NCI-H345 (cell line): ENCODE data around the gene LTA4H.
"Not testable (repeated sequence)": the region's sequence is repeated elsewhere in the genome, so short reads cannot be mapped to it uniquely, and the experiment has no call there.

Experiments
- DNase-seq: peaks from one replicate; lab custom pipeline; 2025; lab: John Stamatoyannopoulos, UW

LTA4H gene

DNA sequence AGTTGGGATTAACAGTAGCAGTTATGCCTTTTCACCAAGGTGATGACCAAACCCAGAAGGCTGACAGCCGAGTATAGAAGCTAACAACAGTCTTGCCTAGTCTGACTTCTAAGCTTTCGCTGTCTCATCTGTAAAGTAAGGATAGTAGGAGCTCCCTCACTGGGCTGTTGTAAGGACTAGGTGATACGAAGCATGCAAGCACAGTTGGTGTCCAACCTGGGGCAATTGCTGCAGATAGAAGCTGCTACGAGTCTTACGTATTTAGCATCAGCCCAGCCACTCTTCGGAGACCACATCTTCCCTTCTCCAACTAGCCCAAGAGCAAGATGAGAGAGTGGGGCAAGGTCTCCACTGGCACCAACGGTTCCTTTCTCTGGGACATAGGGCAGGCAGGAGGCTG lies 45.3 kb downstream of the LTA4H start:
- DNase-seq: no peak

DNA sequence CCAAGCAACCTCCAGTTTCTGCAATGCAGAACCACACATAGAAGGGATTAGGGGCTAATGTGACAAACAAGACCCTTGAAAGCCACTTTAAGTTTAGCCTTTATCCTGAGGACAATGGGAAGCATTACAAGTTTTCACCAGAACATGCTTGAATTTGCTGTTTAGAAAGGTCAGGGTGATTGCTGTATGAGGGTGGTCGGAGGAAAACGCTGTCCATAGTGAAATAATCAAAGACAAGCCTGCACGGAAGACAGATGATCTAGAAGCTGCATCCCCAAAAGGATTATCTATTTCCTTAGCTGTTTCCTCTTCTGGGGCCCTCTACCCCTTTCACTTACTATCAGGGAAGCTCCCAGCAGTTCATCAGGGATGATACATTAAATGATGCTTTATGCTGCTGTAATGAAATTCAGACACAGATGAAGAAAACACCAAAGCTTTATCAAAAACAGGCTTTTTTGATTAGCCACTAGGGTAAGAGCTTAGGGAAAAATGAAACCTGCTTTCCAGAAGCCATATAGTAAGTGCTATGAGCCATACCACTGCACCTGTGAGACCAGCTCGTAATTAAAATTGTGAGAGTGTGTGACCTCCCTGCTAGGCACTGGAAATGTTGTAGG lies 45.8 kb downstream of the LTA4H start:
- DNase-seq: no peak

DNA sequence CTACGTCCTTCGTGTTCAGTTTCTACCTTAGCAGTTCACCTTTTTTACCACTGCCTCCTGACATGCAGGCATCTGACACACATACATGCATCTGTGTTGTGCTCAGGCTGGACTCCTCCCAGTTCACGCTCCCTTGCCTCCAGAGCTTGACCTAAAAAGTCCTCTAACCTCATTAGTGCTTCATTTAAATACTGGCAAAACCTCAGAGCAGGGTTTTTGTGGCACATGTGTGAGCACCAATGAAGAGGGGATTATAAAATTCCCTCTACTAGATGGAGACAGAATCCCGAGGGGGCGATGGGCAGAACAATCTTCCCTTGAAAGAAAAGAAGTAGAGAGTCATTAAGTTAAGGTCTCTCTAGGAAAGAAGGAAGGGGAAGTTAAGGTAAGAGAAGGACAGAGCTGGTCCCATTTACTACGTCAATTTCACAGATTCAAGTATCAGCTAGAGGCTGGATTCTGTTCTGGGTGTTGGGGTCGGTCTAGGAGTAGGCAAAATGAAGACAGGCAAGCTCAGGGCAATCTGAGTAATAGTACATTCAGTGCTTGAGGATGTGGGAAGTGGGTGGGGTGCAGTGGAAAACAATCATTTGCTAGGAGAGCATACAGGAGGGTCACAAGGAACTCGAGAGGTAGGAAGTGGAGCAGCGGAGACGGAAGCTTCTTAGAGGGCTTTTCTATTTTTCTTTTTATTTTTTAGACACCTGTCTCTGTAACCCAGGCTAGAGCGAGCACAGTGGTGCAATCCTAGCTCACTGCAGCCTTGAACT lies 46.7 kb downstream of the LTA4H start:
- no peak for DNase-seq

DNA sequence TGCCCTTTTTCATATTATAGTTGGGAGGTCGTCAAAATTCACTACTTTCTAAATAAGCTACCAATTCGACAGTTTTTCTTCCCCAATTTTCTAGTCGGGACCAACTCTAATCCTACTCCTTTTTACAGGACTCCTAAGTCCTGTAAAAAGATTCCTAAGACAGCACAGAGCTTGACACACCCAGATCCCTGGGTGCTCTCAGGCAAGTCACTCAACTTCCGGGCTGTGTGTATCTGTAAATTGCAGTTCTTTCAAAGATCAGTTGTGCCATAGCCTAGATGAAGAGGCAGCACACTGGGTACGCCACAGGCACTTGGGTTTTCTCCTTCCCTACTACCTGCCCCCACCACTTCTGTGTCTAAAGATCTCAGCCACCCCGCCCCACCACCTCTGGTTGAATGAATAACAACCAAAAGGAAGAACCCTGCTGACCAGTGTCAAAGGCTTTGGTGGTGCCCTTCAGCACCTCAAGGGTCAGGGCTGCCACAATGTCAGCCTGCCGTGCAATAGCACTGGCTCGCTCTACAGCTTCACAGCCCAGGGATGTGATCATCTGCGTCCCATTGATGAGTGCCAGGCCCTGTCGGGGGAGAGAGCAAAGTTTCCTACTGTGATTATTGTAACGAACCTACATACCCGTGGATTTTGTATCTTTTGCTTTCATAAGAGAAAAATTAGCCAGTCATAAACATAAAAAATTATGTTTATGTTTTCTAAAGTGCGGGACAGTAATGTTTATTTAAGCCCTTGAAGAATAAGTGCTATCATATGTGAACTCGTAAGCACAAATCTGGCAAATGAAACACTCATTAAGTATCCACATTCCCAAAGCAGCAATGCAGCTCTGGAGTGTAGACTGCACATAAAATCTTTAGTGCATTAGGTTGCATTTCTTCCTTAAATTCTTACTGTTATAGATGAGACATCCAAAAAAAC lies 48.5 kb downstream of the LTA4H start:
- no peak for DNase-seq

DNA sequence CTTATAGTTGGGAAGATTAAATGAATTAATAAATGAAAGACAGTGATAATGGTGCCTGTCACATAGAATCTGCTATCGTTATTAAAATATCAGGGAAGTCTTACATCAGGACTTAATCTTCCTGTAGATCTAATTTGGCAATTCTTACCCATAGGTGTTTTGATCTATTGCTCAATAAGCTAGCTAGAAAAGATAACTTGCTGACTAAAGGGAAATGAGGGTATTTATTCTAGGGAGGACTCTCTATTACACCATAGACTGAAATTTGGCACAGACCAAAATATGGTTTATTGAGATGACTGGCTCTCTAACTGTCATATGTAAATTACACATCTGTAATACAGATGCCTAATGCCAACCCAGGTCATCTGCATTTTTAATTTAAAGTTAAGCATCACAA lies 50.7 kb downstream of the LTA4H start:
- no peak for DNase-seq

DNA sequence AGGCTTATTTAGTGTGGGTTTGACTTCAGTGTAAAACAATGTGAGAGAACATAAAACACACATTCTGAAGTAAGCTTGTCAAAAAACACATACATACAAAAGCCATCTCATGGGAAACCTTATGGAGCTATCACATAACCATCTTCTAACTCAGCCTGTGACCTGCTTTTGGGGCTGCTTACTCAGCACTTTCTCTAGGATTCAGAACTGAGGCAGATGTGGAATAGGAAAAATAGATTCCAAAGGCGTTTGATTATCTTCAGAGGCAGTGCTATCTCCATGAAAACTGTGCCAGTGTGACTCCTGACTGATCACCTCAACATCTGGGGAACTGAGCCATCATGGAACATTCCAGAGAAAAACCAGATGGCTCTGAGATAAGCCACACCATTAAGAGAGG lies 52.8 kb downstream of the LTA4H start:
- no peak for DNase-seq

DNA sequence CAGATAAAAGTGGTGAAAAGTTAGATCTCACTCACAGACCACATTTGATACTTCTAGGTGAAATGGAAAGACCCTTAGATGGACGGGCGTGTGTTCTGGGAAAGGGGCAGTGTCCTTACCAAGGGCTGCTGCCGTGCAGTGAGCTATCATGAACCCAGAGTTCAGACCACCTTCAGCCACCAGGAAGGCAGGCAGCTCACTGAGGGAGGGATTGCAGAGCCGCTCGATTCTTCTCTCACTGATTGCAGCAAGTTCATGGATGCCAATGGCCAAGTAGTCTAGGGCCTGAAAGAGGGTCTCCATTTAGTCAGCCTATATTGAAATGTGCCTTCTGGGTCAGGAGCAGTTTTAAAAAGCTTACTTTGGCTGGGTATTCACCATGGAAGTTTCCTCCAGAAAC lies 55.0 kb downstream of the LTA4H start:
- no peak for DNase-seq

DNA sequence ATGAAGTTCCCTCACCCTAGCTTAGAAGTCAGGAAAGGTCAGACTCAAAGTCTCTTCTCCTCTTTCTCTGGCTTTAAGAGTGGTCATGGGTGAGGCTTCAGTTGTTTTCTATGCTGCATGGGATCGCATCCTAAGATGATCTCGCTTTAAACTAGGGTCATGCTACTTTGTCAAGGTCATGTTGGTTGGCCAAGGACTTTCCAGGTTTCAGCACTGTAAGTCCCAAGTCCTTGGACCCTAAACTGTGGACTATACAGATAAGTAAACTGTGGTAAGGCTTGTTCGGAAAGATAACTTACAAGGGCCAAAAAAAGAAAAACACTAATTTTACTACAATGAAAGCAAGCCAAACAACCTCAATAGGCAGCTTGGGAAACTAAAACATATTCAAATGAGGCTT lies 56.6 kb downstream of the LTA4H start:
- no peak for DNase-seq

DNA sequence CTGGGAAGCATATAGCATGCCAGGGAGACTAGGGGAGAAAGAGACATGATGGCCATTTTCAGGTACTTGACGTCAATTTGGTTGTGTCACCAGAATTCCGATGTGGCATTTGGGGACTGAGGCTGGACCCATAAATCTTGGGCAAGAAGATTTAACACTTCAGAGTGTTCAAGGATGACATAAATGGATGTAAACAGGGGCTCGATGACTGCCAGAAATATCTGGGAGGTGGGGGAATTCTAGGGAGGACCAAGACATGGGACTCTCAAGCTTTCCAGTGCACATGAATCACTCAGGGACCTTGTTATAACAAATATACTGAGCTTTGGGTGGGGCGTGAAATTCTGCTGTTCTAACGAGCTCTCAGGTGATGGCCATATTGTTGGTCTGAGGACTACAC lies 57.0 kb downstream of the LTA4H start:
- no peak for DNase-seq

DNA sequence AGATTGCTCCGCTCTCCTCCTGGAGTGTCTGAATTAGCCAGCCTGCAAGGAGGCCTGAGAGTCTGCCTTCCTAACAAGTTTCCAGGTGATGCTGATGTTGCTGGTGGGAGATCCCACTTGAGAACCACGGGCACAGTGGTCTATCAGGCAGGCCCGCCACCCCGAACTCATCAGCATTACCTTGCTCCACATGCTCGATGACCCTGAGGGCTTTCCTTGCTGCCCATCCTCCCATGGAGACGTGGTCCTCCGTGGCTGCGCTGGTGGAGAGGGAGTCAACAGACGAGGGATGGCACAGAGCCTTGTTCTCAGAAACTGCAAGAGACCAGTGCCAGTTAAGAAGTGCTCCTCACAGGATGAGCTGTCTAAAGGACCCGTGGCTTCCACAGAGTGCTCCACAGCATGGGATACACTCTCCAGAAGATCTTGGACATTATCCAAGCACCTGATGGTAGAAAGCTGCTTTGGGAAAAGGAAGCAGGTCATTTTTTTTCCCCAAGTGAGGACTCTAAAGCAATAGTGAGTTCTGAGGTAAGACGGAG lies 57.6 kb downstream of the LTA4H start:
- no peak for DNase-seq

DNA sequence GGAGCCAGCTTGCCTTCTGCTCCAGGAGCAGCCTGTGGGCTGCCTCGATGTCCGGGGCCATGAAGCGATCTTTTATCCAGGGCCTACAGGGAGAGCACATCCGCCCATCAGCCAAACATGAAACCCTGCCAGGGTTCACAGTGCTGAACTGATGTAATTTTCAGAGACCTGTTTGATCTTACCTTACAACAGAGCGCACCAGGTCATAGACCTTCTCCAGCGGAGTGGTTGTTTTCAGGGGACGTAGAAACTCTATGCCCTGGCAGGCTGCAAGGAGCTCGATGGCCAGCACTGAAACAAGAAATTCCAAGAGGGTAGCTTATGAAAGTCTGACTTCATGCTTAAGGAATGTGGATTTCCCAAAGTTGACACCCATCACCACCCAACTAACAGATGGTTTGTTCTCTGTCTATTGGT lies 59.0 kb downstream of the LTA4H start:
- no peak for DNase-seq

DNA sequence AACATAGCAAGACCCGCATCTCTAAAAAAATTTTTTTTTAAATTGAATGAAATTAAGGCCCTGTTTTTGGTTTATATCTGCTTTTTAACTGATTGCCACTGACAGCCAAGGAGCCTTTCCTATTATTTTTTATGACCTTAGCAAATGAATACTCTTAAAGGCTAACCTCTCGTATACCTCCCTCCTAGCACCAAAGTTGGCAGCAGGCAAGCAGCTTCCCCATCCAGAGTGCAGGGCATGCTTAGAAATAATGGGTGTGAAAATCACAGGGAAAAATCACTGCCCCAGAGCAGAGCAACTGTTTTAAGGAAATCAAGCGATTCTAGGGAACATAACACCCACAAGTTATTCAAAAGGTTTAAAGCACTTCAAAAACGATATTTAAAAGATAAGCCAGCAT lies 59.9 kb downstream of the LTA4H start:
- DNase-seq: no peak

DNA sequence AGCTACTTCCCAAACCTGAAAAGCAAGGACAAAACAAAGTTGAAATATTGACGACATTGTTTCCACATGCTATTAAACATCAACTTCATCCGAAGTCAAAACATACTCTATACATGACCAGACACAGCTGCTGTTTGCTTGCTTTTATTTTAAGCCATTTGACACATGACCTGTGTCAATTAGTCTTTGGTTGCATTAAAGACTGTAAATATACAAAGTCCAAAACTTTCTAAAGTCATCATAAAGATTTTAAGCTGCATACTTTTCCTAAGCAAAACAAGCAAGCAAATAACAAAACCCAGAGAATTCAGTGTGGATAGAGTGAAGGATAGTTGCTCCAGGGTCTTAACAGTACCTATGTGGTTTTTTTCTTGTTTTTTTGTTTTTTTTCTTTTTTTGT lies 61.0 kb downstream of the LTA4H start:
- DNase-seq: no peak

DNA sequence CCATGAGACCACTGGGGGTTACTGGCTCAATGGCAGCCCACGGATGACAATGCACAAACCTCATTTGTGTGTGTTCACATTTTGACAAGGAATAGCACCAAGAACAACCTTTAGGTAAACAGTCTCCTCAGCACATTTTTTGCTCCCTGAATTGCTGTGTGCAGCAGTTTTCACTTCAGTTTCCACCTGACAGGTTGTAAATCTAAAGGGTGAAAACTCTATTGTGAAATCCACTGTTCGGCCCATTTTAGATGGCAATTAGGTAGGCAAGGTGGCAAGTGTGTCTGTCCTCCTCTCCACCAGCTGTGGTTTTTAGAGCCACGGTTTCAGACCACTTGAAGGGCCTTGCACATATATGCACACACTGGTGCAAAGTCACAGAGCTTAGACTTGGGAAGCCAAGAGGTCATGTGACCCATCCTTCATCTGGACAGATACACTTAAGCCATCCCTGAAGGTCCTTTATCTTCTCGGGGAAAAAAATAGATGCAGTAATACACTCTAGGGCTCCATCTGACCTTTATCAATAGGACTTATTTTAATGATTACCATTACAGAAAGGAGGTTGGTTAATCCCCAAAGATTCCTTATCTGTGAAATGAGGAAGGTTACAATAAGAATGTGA lies 62.4 kb downstream of the LTA4H start:
- no peak for DNase-seq

DNA sequence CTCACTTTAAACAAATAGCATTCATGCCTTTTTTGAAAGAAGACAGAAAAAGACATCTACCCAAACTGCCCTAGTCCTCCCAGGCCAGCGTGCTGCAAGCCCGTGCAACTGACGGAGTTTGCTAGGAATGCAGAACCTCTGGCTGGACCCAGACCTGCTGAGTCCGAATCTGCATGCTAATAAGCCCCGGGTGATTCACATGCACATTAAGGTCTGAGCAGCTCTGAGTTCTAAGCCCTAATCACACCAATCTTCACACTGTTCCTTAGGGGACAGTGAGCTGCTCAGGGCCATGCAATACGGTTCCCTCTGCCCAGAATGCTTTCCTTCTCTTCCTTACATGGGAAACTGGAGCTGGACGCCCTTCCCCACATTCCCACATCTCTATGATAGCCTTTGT lies 64.5 kb downstream of the LTA4H start:
- no peak for DNase-seq

DNA sequence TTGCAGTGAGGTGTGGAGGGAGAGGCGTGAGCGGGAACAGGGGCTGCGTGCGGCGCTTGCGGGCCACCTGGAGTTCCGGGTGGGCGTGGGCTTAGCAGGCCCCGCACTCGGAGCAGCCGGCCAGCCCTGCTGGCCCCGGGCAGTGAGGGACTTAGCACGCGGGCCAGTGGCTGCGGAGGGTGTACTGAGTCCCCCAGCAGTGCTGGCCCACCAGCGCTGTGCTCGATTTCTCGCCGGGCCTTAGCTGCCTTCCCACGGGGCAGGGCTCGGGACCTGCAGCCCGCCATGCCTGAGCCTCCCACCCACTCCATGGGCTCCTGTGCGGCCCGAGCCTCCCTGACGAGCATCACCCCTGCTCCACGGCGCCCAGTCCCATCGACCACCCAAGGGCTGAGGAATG lies 66.3 kb downstream of the LTA4H start:
- not testable (repeated sequence) for DNase-seq

DNA sequence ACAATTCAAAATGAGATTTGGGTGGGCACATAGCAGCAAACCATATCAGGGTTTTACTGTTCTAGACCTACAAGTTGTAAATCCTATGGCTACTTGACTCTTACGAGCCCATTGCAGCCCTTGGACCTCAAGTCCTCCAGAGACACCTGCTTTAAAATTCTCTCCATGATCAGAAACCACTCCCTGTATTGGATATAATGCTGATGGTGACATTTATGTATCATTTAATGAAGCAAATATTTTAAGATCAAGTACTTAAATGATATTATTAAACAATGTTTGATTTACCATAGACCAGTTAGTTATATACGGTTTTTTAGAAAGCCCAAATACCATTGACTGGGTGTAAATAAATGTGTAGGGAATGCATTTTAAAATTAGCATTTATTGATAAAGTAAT lies 68.1 kb downstream of the LTA4H start:
- no peak for DNase-seq

DNA sequence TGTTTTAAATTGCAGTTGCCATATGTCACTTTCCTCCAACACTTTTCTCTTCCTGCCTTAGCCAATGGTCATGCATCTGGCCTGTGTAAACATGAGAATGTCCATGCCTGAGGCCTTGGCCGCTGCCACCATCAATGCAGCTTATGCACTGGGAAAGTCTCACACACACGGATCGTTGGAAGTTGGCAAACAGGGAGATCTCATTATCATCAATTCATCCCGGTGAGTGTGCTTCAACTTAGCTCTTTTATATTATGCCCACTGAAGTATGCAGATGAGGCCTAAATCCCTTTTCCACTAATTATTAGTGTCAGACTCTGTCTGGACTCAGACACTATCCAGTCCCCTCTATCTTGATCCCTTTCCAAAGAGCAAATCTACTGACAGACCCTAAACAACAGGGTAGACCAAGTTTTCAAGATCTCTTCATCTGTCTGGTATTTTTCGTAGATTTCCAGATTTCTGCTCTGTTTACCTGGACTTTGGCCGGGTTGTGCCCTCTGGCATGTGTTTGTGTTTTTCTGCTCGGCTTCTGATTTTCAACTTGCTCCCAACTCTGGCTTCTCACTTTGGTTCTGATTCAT lies 69.0 kb downstream of the LTA4H start:
- DNase-seq: no peak

DNA sequence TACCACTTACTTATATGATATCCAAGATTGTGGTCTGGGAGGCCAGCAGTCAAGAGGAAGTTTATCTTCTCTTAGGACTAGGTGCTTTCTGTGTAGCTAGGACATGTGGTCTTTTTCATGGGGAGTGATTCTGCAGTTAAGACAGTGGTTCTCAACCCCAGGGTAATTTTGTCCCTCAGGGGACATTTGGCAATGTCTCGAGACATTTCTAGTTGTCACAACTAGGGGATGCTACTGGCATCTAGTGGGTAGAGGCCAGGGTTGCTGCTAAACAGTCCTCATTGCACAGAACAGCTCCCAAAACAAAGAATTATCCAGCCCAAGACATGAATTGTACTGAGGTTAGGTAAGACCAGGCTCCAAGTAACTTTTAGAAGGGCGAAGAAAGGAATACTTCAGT lies 72.3 kb downstream of the LTA4H start:
- no peak for DNase-seq

DNA sequence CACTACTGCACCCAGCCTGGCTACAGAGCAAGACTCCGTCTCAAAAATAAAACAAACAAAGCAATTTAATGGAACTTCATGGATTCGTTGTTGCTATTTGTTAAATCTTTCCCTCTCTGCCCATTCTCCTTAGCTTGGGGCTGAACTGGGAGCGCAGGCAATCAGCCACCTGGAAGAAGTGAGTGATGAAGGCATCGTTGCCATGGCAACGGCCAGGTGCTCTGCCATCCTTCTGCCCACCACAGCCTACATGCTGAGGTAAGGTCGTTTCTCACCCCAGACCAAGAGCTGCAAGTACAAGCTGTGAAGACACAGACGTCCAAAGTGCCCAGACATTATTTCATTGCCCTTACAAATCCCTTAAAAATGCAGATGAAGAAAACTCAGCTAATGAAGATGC lies 73.2 kb downstream of the LTA4H start:
- peak; percentile 6 for DNase-seq

DNA sequence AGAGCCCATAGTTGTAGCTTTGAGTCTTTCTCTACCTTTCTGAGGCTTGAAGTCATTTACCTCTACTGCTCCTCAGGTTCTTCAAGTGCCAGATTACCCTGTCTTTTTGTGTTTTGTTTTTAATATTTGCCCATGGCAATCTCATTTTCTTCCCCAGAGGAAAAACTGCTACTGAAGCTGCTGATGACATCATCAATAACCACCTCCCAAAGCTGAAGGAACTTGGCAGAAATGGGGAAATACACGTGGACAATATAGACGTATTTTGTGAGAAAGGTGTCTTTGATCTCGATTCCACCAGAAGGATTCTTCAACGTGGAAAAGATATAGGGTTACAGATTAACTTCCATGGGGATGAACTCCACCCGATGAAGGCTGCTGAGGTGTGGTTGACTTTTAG lies 75.1 kb downstream of the LTA4H start:
- no peak for DNase-seq

DNA sequence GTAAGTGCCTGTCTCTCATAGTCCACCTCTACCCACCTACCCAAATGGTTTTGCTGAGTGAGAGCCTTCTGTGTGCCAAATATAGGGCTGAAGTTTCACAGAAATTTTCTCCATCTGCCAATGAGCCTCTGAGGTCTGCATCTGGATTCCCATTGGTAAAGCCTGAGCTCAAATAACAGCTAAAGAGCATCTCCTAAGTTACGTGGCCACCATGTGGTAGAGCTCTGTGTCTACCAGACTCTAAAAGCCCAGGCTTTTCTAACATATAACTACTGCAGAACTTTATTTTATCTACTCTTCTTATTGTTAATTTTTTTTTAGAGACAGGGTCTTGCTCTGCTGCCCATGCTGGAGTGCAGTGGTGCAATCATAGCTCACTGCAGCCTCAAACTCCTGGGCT lies 76.3 kb downstream of the LTA4H start:
- DNase-seq: peak; percentile 31
